Uterine smooth muscle cell (primary cell): ENCODE results near the gene CDC42BPA. TPM values are rescaled to one million over a fixed set of nuclear protein-coding genes. Genes with fewer than 3 reads are reported as not detected.

Experiments used
- total RNA-seq: library from RNA; depleted of rRNA; stranded (reverse); fragments of >200 nt; gene quantifications from 2 replicates; pipeline ENCODE4 v1.2.3, GENCODE V29; 2014

CDC42BPA gene
- 66.0 and 74.0 TPM in 2 replicates for total RNA-seq

GRCh38 chr1:227318016-227318852 lies at the start of gene CDC42BPA:
TSS of gene CDC42BPA (minus strand) at chr1:227318492. CDS start at chr1:227317182, 1,310 bp downstream.

GRCh38 chr1:226940029-226940805 lies 378.1 kb downstream of the CDC42BPA start, which contains the start of gene COQ8A:
TSS of gene COQ8A (plus strand) at chr1:226940294. CDS start at chr1:226961386, 21,092 bp downstream.

Other genes with a start within 250 kb of the CDC42BPA start
- gene ZNF678, start 245.1 kb upstream of the CDC42BPA start, total RNA-seq: 7.5 and 8.3 TPM in 2 replicates